ENCODE measurements around the gene ZMYM4.

Gene ZMYM4

GRCh38 chr1:35268282-35269200 lies at the start of gene ZMYM4:
Gene ZMYM4, plus strand, starts transcription at chr1:35268709. Its CDS starts 338 bp downstream, at chr1:35269047.
- peak; percentile 97 for DNase-seq (ENCODE audit: low read depth)
- H3K4me3 ChIP-seq (ENCODE audit: low read length) = peak within 1 kb of the TSS; percentile 91
- no peak for TF ChIP-seq CTCF (conservative IDR thresholded peaks at IDR 0.05; ENCODE audit: low read depth, low read length)

GRCh38 chr1:35220976-35221375 lies 47.5 kb upstream of the ZMYM4 start:
- DNase-seq (ENCODE audit: low read depth) = no peak
- TF ChIP-seq CTCF (conservative IDR thresholded peaks at IDR 0.05; ENCODE audit: low read depth, low read length) = peak; percentile 70
- no peak overlapping the region for H3K4me3 ChIP-seq (ENCODE audit: low read length)

- no peak overlapping the region for H3K4me3 ChIP-seq (ENCODE audit: low read length)
- no peak for TF ChIP-seq CTCF (conservative IDR thresholded peaks at IDR 0.05; ENCODE audit: low read depth, low read length)
- DNase-seq (ENCODE audit: low read depth) = no peak
Observed at GRCh38 chr1:35222322-35223083, 46.0 kb upstream of the ZMYM4 start.

GRCh38 chr1:35223084-35223630 lies 45.4 kb upstream of the ZMYM4 start:
- no peak overlapping the region for H3K4me3 ChIP-seq (ENCODE audit: low read length)
- no peak for TF ChIP-seq CTCF (conservative IDR thresholded peaks at IDR 0.05; ENCODE audit: low read depth, low read length)
- no peak for DNase-seq (ENCODE audit: low read depth)

- no peak for TF ChIP-seq CTCF (conservative IDR thresholded peaks at IDR 0.05; ENCODE audit: low read depth, low read length)
- DNase-seq (ENCODE audit: low read depth) = no peak
- H3K4me3 ChIP-seq (ENCODE audit: low read length) = no peak overlapping the region
Observed at GRCh38 chr1:35226546-35226945, 42.0 kb upstream of the ZMYM4 start.

GRCh38 chr1:35229587-35230360 lies 38.7 kb upstream of the ZMYM4 start:
- H3K4me3 ChIP-seq (ENCODE audit: low read length) = no peak overlapping the region
- no peak for TF ChIP-seq CTCF (conservative IDR thresholded peaks at IDR 0.05; ENCODE audit: low read depth, low read length)
- DNase-seq (ENCODE audit: low read depth) = no peak

All from retinal pigment epithelial cell (primary cell).